Endodermal cell (in vitro differentiated cells): ENCODE data around the gene PPP2R5E. TPM values are rescaled to one million over a fixed set of nuclear protein-coding genes. Genes with fewer than 3 reads are reported as not detected.

Source experiments
- DNase-seq: peaks from one replicate; pipeline ENCODE4 v3.0.0-alpha.2; 2017
- H3K27ac ChIP-seq: 2 replicates; pipeline ENCODE4 v1.5.1; 2013; ENCODE audit warnings: mild to moderate bottlenecking, low read depth, low read length, moderate library complexity
- H3K27me3 ChIP-seq: 2 replicates; pipeline ENCODE4 v1.6.1; 2013; ENCODE audit warnings: mild to moderate bottlenecking, low read length, moderate library complexity; ENCODE audit not compliant: insufficient read depth, control insufficient read depth, poor library complexity, severe bottlenecking
- H3K36me3 ChIP-seq: 2 replicates; pipeline ENCODE4 v1.7.0; 2013; ENCODE audit warnings: mild to moderate bottlenecking, low read length, moderate library complexity; ENCODE audit not compliant: control insufficient read depth, insufficient read depth
- H3K4me1 ChIP-seq: one replicate; pipeline ENCODE4 v1.7.0; 2013; ENCODE audit warnings: low read length; ENCODE audit not compliant: control insufficient read depth, insufficient read depth
- H3K4me3 ChIP-seq: 2 replicates; pipeline ENCODE4 v1.5.1; 2013; ENCODE audit warnings: mild to moderate bottlenecking, low read length, moderate library complexity
- H3K9ac ChIP-seq: 2 replicates; pipeline ENCODE4 v1.6.1; 2013; ENCODE audit warnings: mild to moderate bottlenecking, low read length, moderate library complexity; ENCODE audit not compliant: poor library complexity, severe bottlenecking; ENCODE audit errors: extremely low read depth
- H3K9me3 ChIP-seq: 2 replicates; pipeline ENCODE4 v1.6.1; 2013; ENCODE audit warnings: mild to moderate bottlenecking, low read length, moderate library complexity; ENCODE audit not compliant: control insufficient read depth
- H3K27ac Mint-ChIP-seq: 2 replicates; pipeline ENCODE4 v1.8.0; 2020; ENCODE audit warnings: mixed read lengths
- H3K27me3 Mint-ChIP-seq: 2 replicates; pipeline ENCODE4 v1.8.0; 2021; ENCODE audit warnings: mild to moderate bottlenecking, mixed read lengths; ENCODE audit not compliant: insufficient read depth
- H3K36me3 Mint-ChIP-seq: 2 replicates; pipeline ENCODE4 v1.8.0; 2020; ENCODE audit warnings: low read depth, mixed read lengths
- H3K4me1 Mint-ChIP-seq: 2 replicates; pipeline ENCODE4 v1.8.0; 2020; ENCODE audit warnings: mixed read lengths
- H3K4me3 Mint-ChIP-seq: 2 replicates; pipeline ENCODE4 v1.8.0; 2020; ENCODE audit warnings: mild to moderate bottlenecking, moderate library complexity, mixed read lengths
- H3K9me3 Mint-ChIP-seq: 2 replicates; pipeline ENCODE4 v1.8.0; 2020; ENCODE audit warnings: mild to moderate bottlenecking, mixed read lengths
- CTCF ChIP-seq: fragments of 200-600 bp; sonication (generic); conservative IDR thresholded peaks from 2 replicates; pipeline ENCODE4 v1.5.0; 2021; ENCODE audit warnings: antibody characterized with exemption, mild to moderate bottlenecking
- WGBS, 2 experiments: methylation state at CpG; one replicate each; pipeline versions ENCODE4 v1.1.5 to v1.1.7; 2013; ENCODE audit warnings: missing lambda C conversion rate in 2 of 2, mixed read lengths in 1 of 2; ENCODE audit not compliant: insufficient coverage in 1 of 2, insufficient read length in 1 of 2; 5-methylcytosine and 5-hydroxymethylcytosine counted together
- total RNA-seq, 2 donors: library from RNA; stranded (reverse); fragmentation: NEBNext Ultra II Directional in 1 of 2; extraction: Animal tissue kit (Norgen Biotek cat#: 25700) in 1 of 2; gene quantifications; 2 replicates in 1 of 2; 3 replicates in 1 of 2; pipeline ENCODE4 v1.2.1, GENCODE V29; 2021

Gene PPP2R5E
- total RNA-seq, 2 donors from 2014 or later = 61.1 to 63.8 TPM

GRCh38 chr14:63564318-63564717, 21.1 kb upstream of the PPP2R5E start:
- H3K27ac ChIP-seq = no peak overlapping the region
- 95% methylated on average over 1 of the region's 1 CpG; no CpG with 5 or more reads in 1 of the 2 experiments for WGBS, 2 experiments
- H3K4me1 ChIP-seq = no peaks in the 10 kb centered on the region
- H3K27me3 ChIP-seq = no peaks in the 10 kb centered on the region
- no peak for TF ChIP-seq CTCF
- Mint-ChIP-seq H3K36me3 (no peaks in the 10 kb centered on the region), H3K4me3 (no peak overlapping the region), H3K27ac (no peak overlapping the region), H3K4me1 (no peaks in the 10 kb centered on the region), H3K27me3 (no peaks in the 10 kb centered on the region), H3K9me3 (no peaks in the 10 kb centered on the region)
- DNase-seq = no peak
- H3K4me3 ChIP-seq = no peak overlapping the region
- no peak overlapping the region for H3K9ac ChIP-seq
- H3K9me3 ChIP-seq = no peaks in the 10 kb centered on the region
- H3K36me3 ChIP-seq = no peaks in the 10 kb centered on the region

GRCh38 chr14:63563370-63564026, 20.3 kb upstream of the PPP2R5E start:
- H3K4me1 ChIP-seq = no peaks in the 10 kb centered on the region
- no peaks in the 10 kb centered on the region for H3K27me3 Mint-ChIP-seq
- H3K27ac ChIP-seq = no peak overlapping the region
- no peaks in the 10 kb centered on the region for H3K36me3 Mint-ChIP-seq
- no peak overlapping the region for H3K27ac Mint-ChIP-seq
- no peak overlapping the region for H3K9ac ChIP-seq
- H3K27me3 ChIP-seq = no peaks in the 10 kb centered on the region
- 85 to 91% methylated on average over 5 to 7 of the region's 7 CpGs for WGBS, 2 experiments
- no peaks in the 10 kb centered on the region for H3K4me1 Mint-ChIP-seq
- no peaks in the 10 kb centered on the region for H3K9me3 ChIP-seq
- no peak for DNase-seq
- no peak overlapping the region for H3K4me3 ChIP-seq
- H3K36me3 ChIP-seq = no peaks in the 10 kb centered on the region
- no peaks in the 10 kb centered on the region for H3K9me3 Mint-ChIP-seq
- no peak overlapping the region for H3K4me3 Mint-ChIP-seq
- no peak for TF ChIP-seq CTCF

- Histone ChIP-seq H3K27me3 (no peaks in the 10 kb centered on the region), H3K9ac (no peak overlapping the region), H3K4me1 (no peaks in the 10 kb centered on the region), H3K27ac (no peak overlapping the region), H3K36me3 (no peaks in the 10 kb centered on the region), H3K4me3 (no peak overlapping the region), H3K9me3 (no peaks in the 10 kb centered on the region)
- 93% methylated on average over 3 of the region's 3 CpGs; no CpG with 5 or more reads in 1 of the 2 experiments for WGBS, 2 experiments
- no peak for TF ChIP-seq CTCF
- no peak overlapping the region for H3K4me3 Mint-ChIP-seq
- no peaks in the 10 kb centered on the region for H3K27me3 Mint-ChIP-seq
- H3K27ac Mint-ChIP-seq = no peak overlapping the region
- no peak for DNase-seq
- H3K4me1 Mint-ChIP-seq = no peaks in the 10 kb centered on the region
- no peaks in the 10 kb centered on the region for H3K36me3 Mint-ChIP-seq
- H3K9me3 Mint-ChIP-seq = no peaks in the 10 kb centered on the region
Observed at GRCh38 chr14:63562405-63562804, 19.2 kb upstream of the PPP2R5E start.
